NCI-H2196 (cell line): Measurements from ENCODE around the gene ATP9B.

Experiments used
- DNase-seq: peaks from one replicate; lab custom pipeline; 2025; ENCODE audit not compliant: unreplicated experiment; lab: John Stamatoyannopoulos, UW

ATP9B gene

DNA sequence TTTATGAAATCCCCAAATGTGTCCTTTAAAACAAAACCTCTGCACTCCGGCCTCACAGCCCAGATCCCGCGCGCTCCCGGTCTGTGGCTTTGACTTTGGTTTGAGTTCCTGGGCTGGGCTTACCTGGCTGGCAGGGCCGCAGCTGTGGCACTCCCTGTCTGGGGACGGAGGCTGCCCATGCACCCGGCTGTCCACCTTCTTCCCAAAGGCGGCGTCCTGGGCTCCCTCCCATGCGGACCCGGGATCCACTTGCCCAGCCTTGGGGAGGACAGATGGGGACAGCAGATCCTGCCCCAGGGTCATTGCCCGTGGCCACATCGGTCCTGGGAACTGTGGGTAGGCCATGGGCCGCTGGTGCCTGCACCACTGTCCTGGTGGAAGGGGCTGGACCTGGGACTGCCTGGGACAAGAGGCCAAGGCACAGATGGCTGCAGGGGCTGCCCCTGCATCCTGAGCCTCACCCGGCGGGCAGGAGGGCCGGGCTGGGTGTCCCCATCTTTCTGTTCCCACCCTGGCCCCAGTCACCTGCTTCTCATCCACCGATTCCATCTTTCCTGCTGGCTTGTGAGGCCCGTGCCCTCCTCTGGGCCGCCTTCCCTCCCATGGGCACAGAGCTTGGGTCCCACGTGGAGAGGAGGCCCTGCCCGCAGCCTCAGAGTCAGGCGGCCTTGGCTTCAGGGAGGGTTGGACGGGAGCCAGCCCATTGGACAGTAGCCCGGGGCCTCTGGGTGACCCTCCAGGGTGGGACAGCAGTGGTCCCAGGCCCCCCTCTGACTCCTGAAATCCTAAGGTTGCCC, 354.2 kb downstream of the ATP9B start:
- DNase-seq = no peak

GRCh38 chr18:79424008-79424565, 354.9 kb downstream of the ATP9B start:
- DNase-seq = no peak

DNA sequence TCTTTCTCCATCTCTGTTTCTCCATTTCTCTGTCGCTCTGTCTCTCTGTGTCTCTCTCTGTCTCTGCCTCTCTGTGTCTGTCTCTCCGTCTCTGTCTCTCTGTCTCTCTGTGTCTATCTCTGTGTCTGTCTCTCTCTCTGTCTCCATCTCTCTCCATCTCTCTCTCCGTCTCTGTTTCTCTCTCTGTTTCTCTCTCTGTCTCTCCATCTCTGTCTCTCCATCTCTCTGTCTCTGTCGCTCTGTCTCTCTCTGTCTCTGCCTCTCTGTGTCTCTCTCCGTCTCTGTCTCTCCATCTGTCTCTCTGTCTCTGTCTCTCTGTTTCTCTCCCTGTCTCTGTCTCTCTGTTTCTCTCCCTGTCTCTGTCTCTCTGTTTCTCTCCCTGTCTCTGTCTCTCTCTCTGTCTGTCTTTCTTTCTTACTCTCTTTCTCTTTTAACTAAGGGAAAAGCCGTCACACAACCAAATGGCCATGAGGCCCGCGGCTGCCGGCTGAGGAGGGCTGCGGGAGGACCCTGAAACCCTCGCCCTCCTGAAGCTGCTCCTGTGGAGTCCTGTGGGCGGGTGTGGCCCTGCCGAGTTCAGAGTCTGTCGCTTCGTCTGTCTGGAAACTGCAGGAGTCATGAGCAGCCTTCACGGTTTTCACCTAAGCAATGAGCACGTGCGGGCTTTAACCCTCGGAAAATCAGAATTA, 355.8 kb downstream of the ATP9B start:
- no peak for DNase-seq

- no peak for DNase-seq
These were observed 356.3 kb downstream of the ATP9B start for GRCh38 chr18:79425569-79425886.

- no peak for DNase-seq
These were observed 357.4 kb downstream of the ATP9B start for GRCh38 chr18:79426376-79427300.

DNA sequence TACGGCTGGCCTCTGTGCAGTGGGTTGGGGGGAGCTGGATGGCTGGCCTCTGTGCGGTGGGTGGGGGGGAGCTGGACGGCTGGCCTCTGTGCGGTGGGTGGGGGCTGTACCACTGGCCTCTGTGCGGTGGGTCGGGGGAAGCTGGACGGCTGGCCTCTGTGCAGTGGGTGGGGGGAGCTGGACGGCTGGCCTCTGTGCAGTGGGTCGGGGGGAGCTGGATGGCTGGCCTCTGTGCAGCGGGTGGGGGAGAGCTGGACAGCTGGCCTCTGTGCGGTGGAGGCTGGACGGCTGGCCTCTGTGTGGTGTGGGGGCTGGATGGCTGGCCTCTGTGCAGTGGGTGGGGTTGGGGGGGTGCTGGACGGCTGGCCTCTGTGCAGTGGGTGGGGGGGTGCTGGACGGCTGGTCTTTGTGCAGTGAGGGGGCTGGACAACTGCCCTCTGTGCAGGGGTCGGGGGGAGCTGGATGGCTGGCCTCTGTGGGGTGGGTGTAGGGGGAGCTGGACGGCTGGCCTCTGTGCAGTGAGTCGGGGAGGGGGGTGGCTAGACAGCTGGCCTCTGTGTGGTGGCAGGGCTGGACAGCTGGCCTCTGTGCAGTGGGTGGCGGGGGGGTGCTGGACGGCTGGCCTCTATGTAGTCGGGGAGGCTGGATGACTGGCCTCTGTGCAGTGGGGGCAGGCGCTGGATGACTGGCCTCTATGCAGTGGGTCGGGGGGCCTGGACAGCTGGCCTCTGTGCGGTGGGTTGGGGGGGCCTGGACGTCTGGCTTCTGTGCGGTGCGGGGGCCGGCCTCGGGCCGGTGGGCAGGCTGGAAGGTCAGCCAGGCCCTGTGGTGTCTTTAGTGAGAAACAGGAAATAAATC, 358.4 kb downstream of the ATP9B start:
- DNase-seq = no peak
